GM12875 (cell line): ENCODE data around the gene MED26.

Experiments
- H3K4me3 ChIP-seq: one replicate; pipeline ENCODE4 v1.5.1; 2011; ENCODE audit warnings: low read depth, low read length, control low read depth
- CTCF ChIP-seq: IDR thresholded peaks from 2 replicates; pipeline ENCODE4 v1.5.1; 2011; ENCODE audit warnings: low read depth, mild to moderate bottlenecking, control low read depth, inconsistent platforms, low read length, moderate library complexity, borderline replicate concordance; ENCODE audit not compliant: insufficient read depth

The MED26 gene

GRCh38 chr19:16613841-16614240 is 14.2 kb downstream of the MED26 start:
- H3K4me3 ChIP-seq: no peak overlapping the region
- no peak for TF ChIP-seq CTCF

- TF ChIP-seq CTCF: no peak
Measured at GRCh38 chr19:16612636-16613035, 15.4 kb downstream of the MED26 start.

GRCh38 chr19:16611121-16611520 is 16.9 kb downstream of the MED26 start:
- H3K4me3 ChIP-seq: no peak overlapping the region
- TF ChIP-seq CTCF: no peak

More at GRCh38 chr19:16612636-16613035, 15.4 kb downstream of the MED26 start:
- no peak overlapping the region for H3K4me3 ChIP-seq

DNA sequence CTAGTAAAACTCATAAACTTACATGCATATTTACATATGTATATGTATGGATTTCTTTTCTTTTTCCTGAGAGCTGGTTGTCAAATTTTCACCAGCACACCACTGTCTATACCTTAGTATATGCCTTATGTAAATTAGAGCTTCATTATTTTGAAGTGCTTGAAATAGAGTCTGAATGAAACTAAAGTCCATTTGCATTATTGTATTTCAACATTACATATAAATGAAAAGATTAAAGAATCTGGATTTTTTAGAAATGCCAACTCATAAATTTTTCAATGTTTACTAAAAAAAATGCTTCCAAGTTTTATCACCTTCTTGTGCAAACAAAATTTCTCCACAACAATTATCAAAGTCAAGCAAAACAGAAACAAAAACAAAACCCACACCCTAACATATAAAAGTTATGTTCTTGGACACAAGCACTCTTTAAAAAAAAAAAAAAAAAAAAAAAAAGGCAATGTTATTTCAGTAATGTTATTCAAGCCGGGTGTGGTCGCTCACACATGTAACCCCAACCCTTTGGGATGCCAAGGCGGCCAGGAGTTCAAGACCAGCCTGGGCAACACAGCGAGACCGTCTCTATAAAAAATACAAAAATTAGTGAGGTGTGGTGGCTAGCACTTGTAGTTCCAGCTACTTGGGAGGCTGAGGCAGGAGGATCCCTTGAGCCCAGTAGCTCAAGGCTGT is 18.3 kb downstream of the MED26 start:
- no peak overlapping the region for H3K4me3 ChIP-seq
- no peak for TF ChIP-seq CTCF

DNA sequence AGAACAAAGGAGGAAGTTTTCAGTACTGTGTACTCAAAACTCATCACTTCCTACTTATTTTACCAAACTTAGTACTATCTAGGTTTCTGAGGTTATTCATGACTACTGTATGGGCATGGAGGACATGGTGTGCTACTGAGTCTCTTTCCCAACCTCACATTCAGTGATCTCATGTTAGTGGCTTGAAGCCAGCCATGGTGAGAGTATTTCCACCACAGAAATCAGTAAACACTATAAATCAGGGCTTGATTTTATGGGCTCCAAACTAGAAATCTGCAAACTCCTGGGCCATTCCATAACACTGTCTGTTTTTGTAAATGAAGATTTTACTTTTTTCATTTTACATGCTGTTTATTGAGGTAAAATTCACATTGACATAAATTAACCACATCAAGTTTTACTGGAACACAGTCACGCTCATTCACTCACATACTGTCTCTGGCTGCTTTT is 19.7 kb downstream of the MED26 start:
- no peak overlapping the region for H3K4me3 ChIP-seq
- TF ChIP-seq CTCF: no peak

DNA sequence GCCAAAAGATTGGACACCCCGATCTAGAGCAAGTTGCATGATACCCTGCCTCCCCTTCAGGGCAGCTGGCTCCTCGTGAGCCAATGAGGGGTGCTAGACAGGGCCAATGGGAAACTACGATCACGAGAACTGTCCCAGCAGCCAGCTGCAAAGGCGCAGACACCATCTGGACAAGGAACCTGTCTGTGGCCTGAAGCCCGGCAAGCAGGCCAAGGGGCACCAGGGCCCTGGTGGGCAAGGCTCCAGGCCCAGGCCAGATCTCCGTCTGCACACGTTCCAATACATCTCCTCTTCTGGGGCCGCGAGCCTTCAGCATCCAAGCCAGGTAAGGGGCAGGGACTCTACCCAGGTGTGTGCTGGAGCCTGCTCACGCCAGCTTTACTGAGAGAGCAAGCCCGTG is 20.2 kb downstream of the MED26 start:
- no peak for TF ChIP-seq CTCF
- H3K4me3 ChIP-seq: no peak overlapping the region

DNA sequence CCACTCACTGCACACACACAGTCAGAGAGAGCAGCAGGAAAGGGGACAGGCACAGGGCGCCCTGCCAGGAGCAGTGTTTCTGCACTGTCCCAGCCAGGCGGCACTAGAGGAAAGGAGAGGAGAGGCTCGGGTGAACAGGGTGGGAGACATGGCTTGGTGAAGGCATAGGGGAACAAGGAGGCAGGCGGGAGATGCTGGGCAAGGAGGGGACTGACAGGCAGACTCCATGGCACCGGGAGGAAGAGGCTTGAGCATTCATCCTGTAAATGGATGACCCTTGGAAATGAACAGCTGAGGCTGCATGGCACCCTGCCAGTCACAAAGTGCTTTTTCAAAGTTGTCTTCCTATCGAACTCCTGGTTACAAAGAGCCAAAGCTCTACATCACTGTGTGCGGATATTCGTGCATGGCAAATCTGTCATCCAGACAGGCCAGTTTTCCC is 22.4 kb downstream of the MED26 start:
- H3K4me3 ChIP-seq: no peak overlapping the region
- TF ChIP-seq CTCF: no peak
